Naive thymus-derived CD8-positive, alpha-beta T cell (primary cell): ENCODE results near the gene POLR2H. TPM values are rescaled to one million over a fixed set of nuclear protein-coding genes. Genes with fewer than 3 reads are reported as not detected.

Experiments used
- ATAC-seq, 2 donors: fragments of 150-1000 bp; cut with Tn5 transposase in 1 of 2; sonication (Bioruptor Pico), chemical (Tn5 transposase) in 1 of 2; 1 replicate in 1 of 2; 2 replicates in 1 of 2; pipeline ENCODE4 v1.10.0; 2021; ENCODE audit warnings: mild to moderate bottlenecking in 2 of 2, moderate library complexity in 2 of 2
- POLR2A ChIA-PET: fragments of 350-600 bp; sonication (Branson Sonifier 250); formaldehyde crosslinking; loops from one replicate; lab custom pipeline; 2021; ENCODE audit warnings: antibody characterized with exemption; lab: Charles Lee
- DNase-seq, 10 donors: peaks; one replicate each; pipeline versions ENCODE4 v3.0.0 to v3.0.0-alpha.2; 2020 to 2022
- H3K27ac Mint-ChIP-seq, 10 donors: one replicate each; pipeline ENCODE4 v1.8.0; 2020 to 2022; ENCODE audit warnings: mild to moderate bottlenecking in 10 of 10, mixed read lengths in 10 of 10, moderate library complexity in 4 of 10, inconsistent platforms in 1 of 10
- H3K27me3 Mint-ChIP-seq, 5 donors: one replicate each; pipeline ENCODE4 v1.8.0; 2021 to 2022; ENCODE audit warnings: mixed read lengths in 5 of 5
- H3K36me3 Mint-ChIP-seq, 3 donors: one replicate each; pipeline ENCODE4 v1.8.0; 2020 to 2022; ENCODE audit warnings: mixed read lengths in 3 of 3, mild to moderate bottlenecking in 2 of 3, inconsistent platforms in 1 of 3
- H3K4me1 Mint-ChIP-seq, 4 donors: one replicate each; pipeline ENCODE4 v1.8.0; 2021 to 2022; ENCODE audit warnings: mixed read lengths in 4 of 4
- H3K4me3 Mint-ChIP-seq, 10 donors: one replicate each; pipeline ENCODE4 v1.8.0; 2020 to 2022; ENCODE audit warnings: mild to moderate bottlenecking in 10 of 10, mixed read lengths in 10 of 10, moderate library complexity in 6 of 10, inconsistent platforms in 1 of 10
- H3K9me3 Mint-ChIP-seq, 9 donors: one replicate each; pipeline ENCODE4 v1.8.0; 2020 to 2022; ENCODE audit warnings: mixed read lengths in 9 of 9, mild to moderate bottlenecking in 3 of 9, inconsistent platforms in 1 of 9, moderate library complexity in 1 of 9
- polyA plus RNA-seq, 3 donors: library from polyadenylated mRNA; unstranded; fragments of 300-500 nt; fragmentation: Illumina TruSeq; gene quantifications; one replicate each; pipeline ENCODE4 v1.2.3, GENCODE V29; 2021
- total RNA-seq, 8 experiments: library from RNA in 2 of 8; stranded (reverse) in 2 of 8; gene quantifications; one replicate each; pipeline ENCODE4 v1.2.3 and lab custom pipeline; 2021 to 2026

The POLR2H gene
- total and polyA plus RNA-seq, 5 experiments from 2014 or later: 58.0 to 81.6 (median 60.9) TPM

GRCh38 chr3:184368116-184368515 lies 6.6 kb downstream of the POLR2H start:
- Mint-ChIP-seq H3K4me1 (peaks cover 25 to 34% (median 26%) of the 10 kb centered on the region in 4 donors), H3K27me3 (peaks cover 0 to 2% (median 0%) of the 10 kb centered on the region in 5 donors), H3K27ac (no peak overlapping the region), H3K4me3 (no peak overlapping the region), H3K36me3 (peaks cover 0 to 48% (median 0%) of the 10 kb centered on the region in 3 donors), H3K9me3 (no peaks in the 10 kb centered on the region)
- DNase-seq (no peak), ATAC-seq (no peak)
- POLR2A ChIA-PET: no interaction called here

- Mint-ChIP-seq H3K9me3 (no peaks in the 10 kb centered on the region), H3K27ac (peak overlapping the region in 1 of 10 donors; percentile 44), H3K4me1 (peaks cover 19 to 30% (median 26%) of the 10 kb centered on the region in 4 donors)
Observed at GRCh38 chr3:184368586-184369183, 7.2 kb downstream of the POLR2H start.

GRCh38 chr3:184371570-184372018 lies 10.1 kb downstream of the POLR2H start:
- Mint-ChIP-seq H3K4me3 (peak overlapping the region in 1 of 10 donors; percentile 58), H3K27me3 (peaks cover under 1 to 9% (median 5%) of the 10 kb centered on the region in 5 donors), H3K9me3 (no peaks in the 10 kb centered on the region), H3K27ac (peak overlapping the region in 6 of 10 donors; percentile 21 to 78 (median 55)), H3K4me1 (peaks cover 4 to 16% (median 11%) of the 10 kb centered on the region in 4 donors), H3K36me3 (peaks cover 0 to 33% (median 0%) of the 10 kb centered on the region in 3 donors)
- POLR2A ChIA-PET: interaction anchor here (0.7 to 1.5 kb wide), 2 partner anchors 8 to 9 kb away, joined by 3 to 5 read pairs; partner anchors contain the start of genes CLCN2 and POLR2H
- ATAC-seq (peak; percentile 97 to 98), DNase-seq (peak; percentile 33 to 75 (median 50))

More at GRCh38 chr3:184368586-184369183, 7.2 kb downstream of the POLR2H start:
- Mint-ChIP-seq H3K4me3 (no peak overlapping the region), H3K36me3 (peaks cover 0 to 48% (median 0%) of the 10 kb centered on the region in 3 donors), H3K27me3 (no peaks in the 10 kb centered on the region)
- DNase-seq: no peak
- POLR2A ChIA-PET: no interaction called here
- no peak for ATAC-seq

GRCh38 chr3:184372296-184372821 lies 10.8 kb downstream of the POLR2H start:
- H3K27ac Mint-ChIP-seq: peak overlapping the region in 4 of 10 donors; percentile 59 to 78 (median 76)
- ATAC-seq: no peak

GRCh38 chr3:184372911-184373310 lies 11.4 kb downstream of the POLR2H start:
- Mint-ChIP-seq H3K27me3 (peaks cover 7 to 20% (median 14%) of the 10 kb centered on the region in 5 donors), H3K36me3 (peaks cover 0 to 20% (median 0%) of the 10 kb centered on the region in 3 donors)
- POLR2A ChIA-PET: interaction anchor here (1.0 to 1.5 kb wide), 2 partner anchors 11 to 193 kb away, joined by 3 to 5 read pairs; partner anchors contain the start of genes CLCN2 and POLR2H

More at GRCh38 chr3:184372296-184372821, 10.8 kb downstream of the POLR2H start:
- H3K9me3 Mint-ChIP-seq: no peaks in the 10 kb centered on the region
- H3K27me3 Mint-ChIP-seq: peaks cover 7 to 14% (median 10%) of the 10 kb centered on the region in 5 donors
- DNase-seq: no peak
- H3K4me3 Mint-ChIP-seq: no peak overlapping the region
- H3K4me1 Mint-ChIP-seq: peaks cover 5 to 13% (median 6%) of the 10 kb centered on the region in 4 donors
- POLR2A ChIA-PET: interaction anchor here (0.7 to 1.5 kb wide), 2 partner anchors 9 to 10 kb away, joined by 3 to 5 read pairs; partner anchors contain the start of genes CLCN2 and POLR2H
- peaks cover 0 to 25% (median 0%) of the 10 kb centered on the region in 3 donors for H3K36me3 Mint-ChIP-seq

GRCh38 chr3:184373422-184373821 lies 11.9 kb downstream of the POLR2H start:
- no peak for ATAC-seq
- H3K9me3 Mint-ChIP-seq: no peaks in the 10 kb centered on the region
- DNase-seq: no peak
- H3K27ac Mint-ChIP-seq: no peak overlapping the region
- POLR2A ChIA-PET: interaction anchor here (1.0 kb wide), 1 partner anchor 193 kb away, joined by 3 read pairs; no protein-coding TSS in a partner anchor
- H3K27me3 Mint-ChIP-seq: peaks cover 8 to 24% (median 19%) of the 10 kb centered on the region in 5 donors
- H3K36me3 Mint-ChIP-seq: peaks cover 0 to 15% (median 0%) of the 10 kb centered on the region in 3 donors
- no peak overlapping the region for H3K4me3 Mint-ChIP-seq
- peaks cover 5 to 16% (median 12%) of the 10 kb centered on the region in 4 donors for H3K4me1 Mint-ChIP-seq

More at GRCh38 chr3:184372911-184373310, 11.4 kb downstream of the POLR2H start:
- H3K4me3 Mint-ChIP-seq: no peak overlapping the region
- DNase-seq: no peak
- no peak for ATAC-seq
- H3K9me3 Mint-ChIP-seq: no peaks in the 10 kb centered on the region
- H3K27ac Mint-ChIP-seq: peak overlapping the region in 1 of 10 donors; percentile 77
- peaks cover 5 to 14% (median 11%) of the 10 kb centered on the region in 4 donors for H3K4me1 Mint-ChIP-seq

- Mint-ChIP-seq H3K27me3 (peaks cover 20 to 36% (median 34%) of the 10 kb centered on the region in 5 donors), H3K27ac (peak overlapping the region in 2 of 10 donors; percentile 53 to 57), H3K36me3 (peaks cover 0 to 4% (median 0%) of the 10 kb centered on the region in 3 donors), H3K9me3 (no peaks in the 10 kb centered on the region), H3K4me3 (no peak overlapping the region), H3K4me1 (peaks cover 10 to 26% (median 15%) of the 10 kb centered on the region in 4 donors)
- DNase-seq (no peak), ATAC-seq (no peak)
- POLR2A ChIA-PET: no interaction called here
Observed at GRCh38 chr3:184375747-184376461, 14.4 kb downstream of the POLR2H start.

- Mint-ChIP-seq H3K4me1 (peaks cover 5 to 25% (median 13%) of the 10 kb centered on the region in 4 donors), H3K36me3 (peaks cover 0 to 4% (median 0%) of the 10 kb centered on the region in 3 donors), H3K27me3 (peaks cover 20 to 49% (median 38%) of the 10 kb centered on the region in 5 donors), H3K27ac (no peak overlapping the region), H3K9me3 (no peaks in the 10 kb centered on the region), H3K4me3 (peak overlapping the region in 1 of 10 donors; percentile 24)
- ATAC-seq (no peak), DNase-seq (no peak)
- POLR2A ChIA-PET: interaction anchor here (0.7 kb wide), 1 partner anchor 18 kb away, joined by 3 read pairs; no protein-coding TSS in a partner anchor
Observed at GRCh38 chr3:184377374-184377773, 15.9 kb downstream of the POLR2H start.

GRCh38 chr3:184377882-184378445 lies 16.5 kb downstream of the POLR2H start, which contains the start of gene THPO:
Gene THPO (minus strand): TSS chr3:184378207. CDS start chr3:184376259, 1,948 bp downstream.
- Mint-ChIP-seq H3K9me3 (no peaks in the 10 kb centered on the region), H3K4me3 (peak within 1 kb of the TSS; percentile 42 to 81 (median 72)), H3K36me3 (peaks cover 0 to 4% (median 0%) of the 10 kb centered on the region in 3 donors), H3K27me3 (peaks cover 20 to 54% (median 40%) of the 10 kb centered on the region in 5 donors), H3K4me1 (peaks cover 7 to 25% (median 13%) of the 10 kb centered on the region in 4 donors), H3K27ac (peak within 1 kb of the TSS in 4 of 10 donors; percentile 1 to 58 (median 41))
- ATAC-seq (no peak), DNase-seq (no peak)
- POLR2A ChIA-PET: interaction anchor here (1.1 kb wide), 1 partner anchor 14 kb away, joined by 3 read pairs; no protein-coding TSS in a partner anchor

- Mint-ChIP-seq H3K36me3 (peaks cover 0 to 4% (median 0%) of the 10 kb centered on the region in 3 donors), H3K4me3 (peak overlapping the region; percentile 53 to 81 (median 72)), H3K9me3 (no peaks in the 10 kb centered on the region), H3K4me1 (peaks cover 7 to 25% (median 13%) of the 10 kb centered on the region in 4 donors), H3K27ac (peak overlapping the region in 3 of 10 donors; percentile 40 to 58 (median 42)), H3K27me3 (peaks cover 20 to 63% (median 41%) of the 10 kb centered on the region in 5 donors)
- ATAC-seq: no peak
- DNase-seq: no peak
- POLR2A ChIA-PET: interaction anchor here (1.1 kb wide), 1 partner anchor 15 kb away, joined by 3 read pairs; no protein-coding TSS in a partner anchor
Observed at GRCh38 chr3:184378651-184379357, 17.3 kb downstream of the POLR2H start.
